Uterus (tissue), 2 donors: ENCODE measurements around the gene SELENOF.

ENCODE experiments used
- CTCF ChIP-seq, 4 experiments: fragments of 200-600 bp in 2 of 4; fragments of 450-650 bp in 2 of 4; sonication (generic) in 2 of 4; IDR thresholded peaks; one replicate each; pipeline ENCODE4 v1.5.1; 2016 to 2019; ENCODE audit warnings: antibody characterized with exemption in 4 of 4, mild to moderate bottlenecking in 2 of 4, moderate library complexity in 1 of 4
- POLR2A ChIP-seq, 2 donors: fragments of 450-650 bp; IDR thresholded peaks; one replicate each; pipeline ENCODE4 v1.6.1; 2016; ENCODE audit warnings: antibody characterized with exemption in 2 of 2, mild to moderate bottlenecking in 1 of 2, moderate library complexity in 1 of 2

- TF ChIP-seq CTCF (IDR thresholded peaks at IDR 0.05) (no peak), POLR2A (IDR thresholded peaks at IDR 0.05) (no peak)
Measured at GRCh38 chr1:86852782-86853408, 61.0 kb downstream of the SELENOF start.
